Cardiac muscle cell (in vitro differentiated cells and primary cell): ENCODE results near the gene ATP11A. TPM values are rescaled to one million over a fixed set of nuclear protein-coding genes. Genes with fewer than 3 reads are reported as not detected.

ENCODE experiments used
- DNase-seq, 2 donors: peaks; one replicate each; pipeline versions ENCODE4 v3.0.0 to v3.0.0-alpha.2; 2010 to 2017; ENCODE audit warnings: low read depth in 1 of 2, low spot score in 1 of 2
- H3K27ac ChIP-seq: fragments of 200-600 bp; sonication (generic); 2 replicates; pipeline ENCODE4 v1.5.1; 2016
- H3K27me3 ChIP-seq: fragments of 200-600 bp; sonication (generic); 2 replicates; pipeline ENCODE4 v1.6.0; 2016; ENCODE audit warnings: control low read depth
- H3K36me3 ChIP-seq: fragments of 200-600 bp; sonication (generic); 2 replicates; pipeline ENCODE4 v1.5.1; 2016; ENCODE audit warnings: control low read depth
- H3K4me1 ChIP-seq: fragments of 200-600 bp; sonication (generic); 2 replicates; pipeline ENCODE4 v1.8.1; 2017; ENCODE audit warnings: low read depth, mild to moderate bottlenecking, mixed run types
- H3K4me3 ChIP-seq: fragments of 200-600 bp; sonication (generic); 2 replicates; pipeline ENCODE4 v1.5.1; 2016; ENCODE audit warnings: mild to moderate bottlenecking
- H3K9me3 ChIP-seq: fragments of 200-600 bp; sonication (generic); 2 replicates; pipeline ENCODE4 v1.5.1; 2017; ENCODE audit warnings: low read depth, mild to moderate bottlenecking, control low read depth
- CTCF ChIP-seq: IDR thresholded peaks from 2 replicates; pipeline ENCODE4 v1.5.1; 2012; ENCODE audit warnings: low read depth, mild to moderate bottlenecking, low read length
- polyA plus RNA-seq: library from polyadenylated mRNA; unstranded; fragments of >200 nt; fragmentation: Nextera tagmentation; extraction: Ambion mirVana; gene quantifications from 2 replicates; pipeline ENCODE4 v1.2.1, GENCODE V29; 2016
- total RNA-seq: library from RNA; depleted of rRNA; stranded (reverse); fragments of >200 nt; gene quantifications from 2 replicates; pipeline ENCODE4 v1.2.3, GENCODE V29; 2016

The ATP11A gene
- total and polyA plus RNA-seq, 2 experiments from 2014 or later, result 38.0 to 42.9 TPM

GRCh38 chr13:112820318-112820717 lies 130.5 kb downstream of the ATP11A start:
- Histone ChIP-seq H3K4me1 (no peaks in the 10 kb centered on the region), H3K36me3 (peaks cover 57% of the 10 kb centered on the region), H3K27ac (peak overlapping the region; percentile 75), H3K4me3 (no peak overlapping the region), H3K27me3 (no peaks in the 10 kb centered on the region), H3K9me3 (no peaks in the 10 kb centered on the region)
- no peak for TF ChIP-seq CTCF
- no peak for DNase-seq

GRCh38 chr13:112821340-112822055 lies 131.7 kb downstream of the ATP11A start:
- no peak for TF ChIP-seq CTCF
- peaks cover 55% of the 10 kb centered on the region for H3K36me3 ChIP-seq
- no peaks in the 10 kb centered on the region for H3K9me3 ChIP-seq
- H3K4me3 ChIP-seq, result no peak overlapping the region
- no peak for DNase-seq
- no peak overlapping the region for H3K27ac ChIP-seq
- H3K27me3 ChIP-seq, result no peaks in the 10 kb centered on the region
- no peaks in the 10 kb centered on the region for H3K4me1 ChIP-seq

GRCh38 chr13:112822851-112823250 lies 133.0 kb downstream of the ATP11A start:
- no peak for TF ChIP-seq CTCF
- Histone ChIP-seq H3K27ac (no peak overlapping the region), H3K4me1 (no peaks in the 10 kb centered on the region), H3K4me3 (no peak overlapping the region), H3K27me3 (no peaks in the 10 kb centered on the region), H3K9me3 (no peaks in the 10 kb centered on the region), H3K36me3 (peaks cover 56% of the 10 kb centered on the region)
- DNase-seq, result no peak

- Histone ChIP-seq H3K9me3 (no peaks in the 10 kb centered on the region), H3K4me3 (no peak overlapping the region), H3K27ac (no peak overlapping the region), H3K36me3 (peaks cover 52% of the 10 kb centered on the region), H3K4me1 (no peaks in the 10 kb centered on the region), H3K27me3 (no peaks in the 10 kb centered on the region)
- no peak for TF ChIP-seq CTCF
- no peak for DNase-seq
Measured at GRCh38 chr13:112824429-112824828, 134.6 kb downstream of the ATP11A start.

GRCh38 chr13:112825071-112825470 lies 135.2 kb downstream of the ATP11A start:
- no peak for DNase-seq
- Histone ChIP-seq H3K4me3 (no peak overlapping the region), H3K36me3 (peaks cover 51% of the 10 kb centered on the region), H3K27ac (no peak overlapping the region), H3K4me1 (no peaks in the 10 kb centered on the region), H3K9me3 (no peaks in the 10 kb centered on the region), H3K27me3 (no peaks in the 10 kb centered on the region)
- TF ChIP-seq CTCF, result no peak
